Left colon (tissue), 2 donors: ENCODE results near the gene NEURL1. TPM values are rescaled to one million over a fixed set of nuclear protein-coding genes. Genes with fewer than 3 reads are reported as not detected.
A peak's percentile ranks its signal among the peaks of the same experiment; 100 is the strongest.

Experiments
- ATAC-seq: fragments of 200-7000 bp; cut with Tn5 transposase; one replicate; pipeline ENCODE4 v1.9.1; 2020; ENCODE audit warnings: mild to moderate bottlenecking, moderate library complexity
- DNase-seq, 2 donors: peaks; one replicate each; pipeline ENCODE4 v3.0.0-alpha.2; 2020
- intact Hi-C, 2 donors: fragments of 100-400 bp; cut with DNase I in 1 of 2; cut with micrococcal nuclease in 1 of 2; formaldehyde crosslinking; loops; one replicate each; pipeline versions ENCODE4 v1.11.2 to v1.14.0; 2022; cut with DNase I, micrococcal nuclease
- total RNA-seq, 2 donors: library from RNA; stranded (reverse); fragmentation: NEBNext Ultra II Directional; extraction: Animal tissue kit (Norgen Biotek cat#: 25700); gene quantifications; one replicate each; pipeline ENCODE4 v1.2.1, GENCODE V29; 2021
- donor health status: DM: no; HTN: no; CAD: no.
- donor health status: DM: yes; HTN: yes; CAD: no.

The NEURL1 gene
- total RNA-seq, 2 donors from 2014 or later = 47.5 to 49.2 TPM

DNA sequence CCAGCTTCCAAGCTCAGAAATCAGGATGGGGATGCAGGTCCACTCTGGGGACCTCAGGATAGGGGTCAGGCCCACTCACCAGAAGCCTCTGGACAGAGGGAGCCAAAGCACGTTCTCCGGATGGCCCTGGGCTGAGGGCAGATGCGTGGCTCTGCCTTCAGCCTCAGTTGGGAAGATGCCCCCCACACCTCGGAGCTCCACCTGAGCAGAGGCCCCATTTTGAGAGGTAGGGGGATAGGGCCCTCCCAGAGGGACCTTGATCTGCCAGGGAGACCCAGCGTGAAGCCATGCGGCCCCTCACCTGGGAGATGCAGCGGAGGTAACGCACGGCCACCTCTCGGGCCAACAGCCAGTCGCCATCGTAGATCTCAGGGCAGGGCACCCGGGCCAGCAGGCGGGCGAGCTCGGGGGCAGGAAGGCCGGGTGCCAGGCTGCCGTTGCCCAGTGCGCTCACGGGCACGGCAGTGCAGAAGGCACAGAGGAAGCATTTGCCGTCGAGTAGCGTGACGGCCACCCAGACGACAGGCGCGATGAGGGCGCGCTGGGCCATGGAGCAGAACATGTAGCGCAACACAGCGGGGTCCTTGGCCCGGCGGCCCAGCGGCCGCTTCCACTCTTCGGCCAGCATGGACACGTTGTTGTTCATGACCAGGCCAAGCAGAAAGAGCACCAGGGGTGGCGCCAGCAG is 35.5 kb upstream of the NEURL1 start:
- DNase-seq (no peak), ATAC-seq (no peak)
- intact Hi-C loops = no loop called here

DNA sequence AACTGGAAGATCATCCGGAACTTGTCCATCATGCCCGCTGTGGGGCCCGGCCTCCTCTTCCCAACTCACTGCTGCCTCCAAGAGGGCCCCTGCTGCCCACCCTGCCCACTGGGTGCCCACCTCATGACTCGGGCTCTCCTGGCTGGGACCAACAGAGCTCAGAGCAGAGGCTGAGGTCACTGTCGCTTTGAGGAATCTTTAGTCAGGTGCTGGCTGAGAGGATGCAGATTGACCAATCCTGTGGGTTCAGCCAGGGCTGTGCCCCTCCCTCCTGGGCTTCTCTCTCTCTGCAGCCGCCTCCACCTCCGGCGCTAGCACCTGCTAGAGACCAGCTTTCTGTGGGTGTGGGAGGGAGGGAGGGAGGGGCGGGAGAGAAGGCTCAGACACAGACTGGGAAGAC is 34.8 kb upstream of the NEURL1 start, which contains the start of gene CALHM1:
Gene CALHM1, minus strand, starts transcription at position 181 of the 400 bp plus-strand sequence. Its CDS starts 149 bp downstream, at position 32.
- intact Hi-C loops = no loop called here
- ATAC-seq = peak; percentile 58
- DNase-seq = no peak

DNA sequence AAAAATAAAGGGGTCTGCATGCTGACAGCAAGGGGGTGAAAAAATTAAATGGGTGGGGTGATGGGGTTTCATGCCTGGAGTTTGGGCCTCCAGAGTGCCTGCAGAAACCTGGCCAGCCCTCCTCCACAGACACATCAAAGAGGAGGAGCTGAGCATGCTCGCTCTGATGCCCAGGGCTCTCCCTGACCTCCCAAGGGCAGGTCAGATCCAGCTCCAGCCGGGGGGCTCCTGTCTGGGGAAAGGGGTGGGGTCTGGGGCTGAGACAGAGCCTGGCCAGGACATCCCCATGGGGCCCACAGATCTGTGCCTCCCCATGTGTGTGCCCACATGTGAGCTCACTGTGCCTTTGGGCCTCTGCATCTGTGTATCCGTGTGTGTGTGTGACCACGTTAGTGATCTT is 33.9 kb upstream of the NEURL1 start:
- DNase-seq = no peak
- intact Hi-C loops = no loop called here
- no peak for ATAC-seq

DNA sequence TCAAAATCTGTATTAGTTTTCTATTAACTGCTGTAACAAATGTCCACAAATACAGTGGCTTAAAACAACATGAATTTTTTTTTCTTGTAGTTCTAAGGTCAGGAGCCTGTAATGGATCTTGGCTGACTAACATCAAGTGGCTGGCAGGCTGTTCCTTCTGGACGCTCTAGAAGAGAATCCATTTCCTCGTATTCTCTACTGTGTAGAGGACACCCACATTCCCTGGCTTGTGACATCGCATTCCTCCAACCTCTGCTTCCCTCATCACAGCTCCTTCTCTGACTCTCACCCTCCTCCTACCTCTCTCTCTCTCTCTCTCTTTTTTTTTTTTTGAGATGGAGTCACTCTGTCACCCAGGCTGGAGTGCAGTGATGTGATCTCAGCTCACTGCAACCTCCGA is 30.0 kb upstream of the NEURL1 start:
- intact Hi-C loops = no loop called here

DNA sequence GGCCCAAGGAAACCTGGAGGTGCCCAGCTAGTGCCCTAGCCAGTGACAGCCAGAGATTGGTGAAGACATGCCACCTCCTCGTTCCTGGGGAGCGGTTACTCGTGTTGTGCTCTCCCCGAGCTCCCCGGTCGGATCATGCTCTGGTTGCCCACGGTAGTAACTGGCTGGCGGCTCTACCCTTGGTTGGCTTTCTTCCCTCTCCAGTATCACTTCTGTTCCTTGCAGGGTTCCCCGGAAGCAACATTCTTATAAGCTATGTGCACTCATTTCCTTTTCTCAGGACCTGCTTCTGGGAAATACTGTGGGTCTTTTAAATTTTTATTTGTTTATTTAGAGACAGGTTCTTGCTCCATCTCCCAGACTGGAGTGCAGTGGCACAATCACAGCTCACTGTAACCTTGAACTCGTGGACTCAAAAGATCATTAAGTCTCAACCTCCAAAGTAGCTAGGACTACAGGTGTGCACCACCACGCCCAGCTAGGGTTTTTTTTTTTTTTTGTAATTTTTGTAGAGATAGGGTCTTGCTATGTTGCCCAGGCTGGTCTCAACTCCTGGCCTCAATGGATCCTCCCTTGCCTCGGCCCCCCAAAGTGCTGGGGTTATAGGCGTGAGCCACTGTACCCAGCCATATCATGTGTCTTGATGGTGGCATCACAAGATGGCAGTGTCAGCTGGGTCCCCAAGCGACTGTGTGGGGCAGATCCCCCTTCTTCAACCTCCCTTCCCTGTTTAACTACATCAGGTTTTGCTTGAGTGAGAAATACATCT is 27.9 kb upstream of the NEURL1 start:
- intact Hi-C loops = no loop called here
- ATAC-seq (no peak), DNase-seq (no peak)

More for the DNA sequence above, 30.0 kb upstream of the NEURL1 start:
- ATAC-seq = no peak
- no peak for DNase-seq

DNA sequence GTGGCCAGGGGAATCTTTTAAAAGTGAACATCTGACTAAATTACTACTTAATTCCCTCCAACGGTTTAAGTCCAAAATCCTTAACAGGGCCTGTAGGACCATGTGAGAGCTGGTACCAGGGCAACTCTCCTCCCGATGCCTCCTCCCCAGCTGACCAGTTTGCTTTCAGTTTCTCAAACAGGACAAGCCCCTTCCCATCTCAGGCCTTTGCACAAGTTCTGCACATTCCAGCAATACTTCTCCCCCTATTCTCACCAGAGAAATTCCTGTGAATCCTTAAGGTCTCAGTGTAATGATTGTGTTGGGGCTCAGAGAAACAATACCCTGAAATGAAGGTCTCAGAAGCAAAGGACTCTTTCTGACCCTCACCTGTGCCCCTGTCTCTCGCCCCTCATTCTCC is 26.8 kb upstream of the NEURL1 start:
- DNase-seq (no peak), ATAC-seq (no peak)
- intact Hi-C loops = no loop called here

DNA sequence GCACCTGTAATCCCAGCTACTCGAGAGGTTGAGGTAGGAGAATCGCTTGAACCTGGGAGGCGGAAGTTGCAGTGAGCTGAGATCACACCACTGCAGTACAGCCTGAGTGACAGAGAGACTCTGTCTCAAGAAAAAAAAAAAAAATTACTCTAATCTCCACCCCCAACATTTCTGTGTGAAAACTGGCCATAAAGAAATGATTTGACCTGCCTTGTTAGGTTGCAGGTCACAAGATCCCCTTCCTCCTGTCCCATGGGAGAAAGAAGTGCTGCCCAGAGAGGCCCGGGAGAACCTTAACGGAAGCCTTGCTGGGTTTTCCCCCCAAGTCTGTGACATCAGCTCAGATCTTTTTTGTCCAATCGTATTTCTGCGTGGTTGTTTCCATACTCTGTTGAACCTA is 26.1 kb upstream of the NEURL1 start:
- intact Hi-C loops = no loop called here
- ATAC-seq (no peak), DNase-seq (no peak)

DNA sequence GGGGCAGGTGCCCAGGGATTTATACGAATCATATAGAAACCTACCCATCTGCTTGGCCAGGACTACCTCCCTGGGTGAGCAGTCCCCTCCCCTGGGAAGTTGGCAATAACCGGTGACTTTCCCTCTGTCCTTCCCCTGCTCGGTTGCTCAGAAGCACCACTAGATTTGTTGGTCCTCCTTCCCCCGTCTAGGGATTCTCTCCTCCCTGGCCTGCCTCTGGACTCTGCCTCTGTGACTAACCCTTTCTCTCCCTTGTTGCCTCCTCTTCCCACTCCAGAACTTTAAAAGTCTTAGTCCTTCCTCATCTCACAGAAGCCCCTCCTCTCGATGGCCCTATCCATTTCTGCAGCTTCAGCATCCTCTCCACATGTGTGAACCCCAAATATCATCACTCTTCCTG is 24.3 kb upstream of the NEURL1 start:
- ATAC-seq = no peak
- DNase-seq = no peak
- intact Hi-C loops = no loop called here

DNA sequence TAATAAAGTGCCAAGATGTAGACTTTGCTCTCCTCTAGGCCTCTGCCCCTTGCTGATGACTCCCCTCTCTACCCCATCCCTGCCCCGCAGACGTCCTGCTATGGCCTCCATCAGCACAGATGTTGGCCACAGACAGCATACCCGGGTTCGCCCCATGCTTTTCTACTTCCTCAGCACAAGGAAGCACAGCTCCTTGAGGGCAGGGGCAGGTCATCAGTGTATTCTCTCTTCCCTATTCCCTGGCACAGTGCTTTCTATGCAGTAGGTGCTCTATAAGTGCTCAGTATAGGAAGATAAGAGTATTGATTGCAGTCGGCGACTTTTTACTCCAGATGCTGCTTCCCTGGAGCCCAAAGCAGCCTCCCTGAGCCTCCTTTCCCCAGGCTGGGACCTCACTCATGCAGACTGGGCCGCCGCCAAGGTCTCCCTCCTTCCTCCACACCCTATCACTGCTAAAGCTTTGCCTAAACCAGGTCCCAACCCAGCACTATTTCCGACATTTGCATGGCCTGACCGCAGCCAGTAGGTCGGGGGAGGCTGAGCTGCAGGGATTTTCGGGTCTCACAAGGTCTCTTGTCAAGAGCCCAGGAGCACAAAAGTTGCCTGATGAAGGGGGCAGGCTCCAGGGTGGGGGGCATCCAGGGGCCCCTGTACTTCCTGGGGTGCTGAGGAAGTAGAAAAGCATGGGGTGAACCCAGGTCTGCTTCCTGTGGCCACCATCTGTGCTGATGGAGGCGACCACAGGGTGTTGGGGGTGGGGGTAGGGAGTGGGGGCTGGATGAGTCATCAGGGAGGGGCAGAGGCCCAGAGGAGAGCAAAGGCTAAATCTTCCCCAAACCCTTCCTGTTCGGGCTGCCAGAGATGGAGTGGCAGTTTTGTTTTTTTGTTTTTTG is 22.5 kb upstream of the NEURL1 start:
- ATAC-seq (peak; percentile 67), DNase-seq (peak; percentile 57 to 64)
- intact Hi-C loops = no loop called here

DNA sequence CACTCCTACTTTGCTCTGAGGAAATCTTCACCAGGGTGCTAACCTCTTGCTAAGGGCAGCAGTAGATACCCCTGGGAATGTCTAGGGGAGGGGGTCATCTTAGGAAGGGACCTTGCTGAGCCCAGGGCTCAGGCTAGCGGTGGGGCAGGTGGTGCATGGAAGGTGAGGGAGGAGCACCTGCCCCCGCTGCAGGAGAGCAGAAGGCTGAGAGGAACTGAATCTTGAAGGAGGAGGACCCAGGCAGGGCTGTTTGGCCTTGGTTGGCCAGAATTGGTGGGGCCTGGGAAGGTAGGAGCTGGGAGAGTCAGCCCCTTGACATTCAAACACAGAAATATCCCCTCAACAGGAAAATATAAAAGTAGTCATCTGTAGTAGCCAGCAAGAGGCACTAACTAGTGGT is 21.5 kb upstream of the NEURL1 start:
- intact Hi-C loops = no loop called here
- DNase-seq (no peak), ATAC-seq (no peak)

DNA sequence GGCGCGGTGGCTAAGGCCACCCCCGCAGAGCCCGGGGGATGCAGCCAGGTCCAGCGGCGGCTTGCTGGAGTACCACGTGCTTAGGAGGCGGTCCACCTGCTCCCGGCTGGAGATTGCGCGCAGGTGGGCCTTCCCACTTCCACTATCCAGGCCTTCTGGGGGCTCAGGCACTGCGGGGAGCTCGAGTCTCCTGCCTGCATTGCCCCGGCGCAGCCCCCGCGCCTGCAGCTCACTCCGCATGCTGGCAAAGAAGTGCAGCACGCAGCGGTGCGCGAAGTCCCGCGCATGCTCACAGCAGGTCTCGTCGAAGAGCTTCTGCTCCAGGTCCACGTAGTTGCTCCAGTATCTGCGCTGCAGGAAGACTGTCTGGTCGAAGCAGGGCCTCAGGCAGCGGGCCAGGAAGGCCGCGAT is 20.2 kb upstream of the NEURL1 start:
- DNase-seq (no peak), ATAC-seq (no peak)
- intact Hi-C loops = no loop called here

DNA sequence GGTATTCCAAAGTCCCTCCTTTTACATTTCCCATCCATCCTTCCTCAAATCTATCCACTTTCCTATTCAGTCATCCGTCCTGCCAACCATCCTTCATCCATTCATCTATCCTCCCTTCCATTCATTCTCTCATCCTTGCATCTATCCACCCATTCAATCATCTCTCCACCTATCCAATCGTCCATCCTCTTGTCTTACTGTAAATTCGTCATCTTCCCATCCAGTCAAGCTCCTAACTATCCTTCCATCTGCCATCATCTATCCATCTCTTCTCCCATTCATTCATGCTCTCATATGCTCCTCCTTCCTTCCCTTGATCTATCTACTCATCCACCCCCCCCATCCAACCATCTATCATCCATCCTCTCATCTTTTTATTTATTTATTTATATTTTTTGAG is 19.4 kb upstream of the NEURL1 start:
- intact Hi-C loops = no loop called here
- no peak for ATAC-seq
- DNase-seq = no peak

DNA sequence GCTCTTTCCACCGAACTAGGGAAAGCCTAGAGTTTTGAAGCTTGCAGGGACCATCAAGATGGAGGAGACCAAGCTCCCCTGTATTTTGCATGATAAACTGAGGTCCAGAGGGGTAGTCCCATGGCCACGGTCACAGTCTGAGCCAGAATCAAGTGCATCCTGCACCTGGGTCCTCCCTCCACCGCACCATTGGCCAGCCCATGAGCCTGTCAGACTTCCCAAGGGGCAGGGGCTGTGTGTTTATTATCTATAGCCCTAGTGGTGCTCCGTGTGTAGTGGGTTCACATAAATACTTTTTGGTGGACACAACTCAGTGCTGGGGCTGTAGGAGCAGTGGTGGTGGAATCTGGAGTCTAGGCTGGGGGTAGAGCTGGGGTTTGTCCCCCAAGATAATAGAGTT is 18.1 kb upstream of the NEURL1 start:
- DNase-seq = no peak
- intact Hi-C loops = no loop called here
- no peak for ATAC-seq

DNA sequence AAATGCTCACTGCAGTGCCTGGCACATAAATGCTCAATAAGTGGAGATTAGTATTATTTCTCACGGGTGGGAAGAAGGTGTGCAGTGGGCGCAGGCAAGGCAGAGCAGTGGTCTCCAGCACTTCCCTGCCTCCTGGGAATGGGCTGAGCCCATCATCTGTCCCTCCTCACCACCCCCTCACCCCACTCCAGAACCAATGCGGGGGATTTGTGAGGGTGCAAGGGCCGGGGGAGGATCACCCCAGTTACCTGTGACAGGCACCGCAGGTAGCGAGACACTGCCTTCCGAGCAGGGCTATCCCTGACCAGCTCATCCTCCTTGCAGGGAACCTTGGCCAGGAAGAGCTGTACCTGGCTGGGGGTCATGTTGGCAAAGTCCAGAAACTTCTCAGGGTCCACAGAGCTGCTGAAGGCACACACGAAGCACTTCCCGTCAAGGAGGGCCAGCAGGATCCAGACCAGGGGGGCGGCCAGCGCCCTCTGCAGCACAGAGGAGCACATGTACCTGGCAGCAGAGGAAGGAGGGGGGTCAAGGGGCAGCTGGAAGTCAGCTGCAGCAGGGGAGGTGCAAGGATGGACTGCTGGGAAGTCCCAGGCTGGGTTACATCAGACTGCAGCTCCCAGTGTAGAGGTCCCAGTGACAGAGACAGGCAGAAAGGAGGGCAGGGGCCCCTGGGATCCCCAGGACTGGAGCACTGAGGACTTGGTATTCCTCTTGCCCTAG is 17.3 kb upstream of the NEURL1 start:
- intact Hi-C loops = no loop called here
- peak; percentile 27 for ATAC-seq
- DNase-seq = no peak

DNA sequence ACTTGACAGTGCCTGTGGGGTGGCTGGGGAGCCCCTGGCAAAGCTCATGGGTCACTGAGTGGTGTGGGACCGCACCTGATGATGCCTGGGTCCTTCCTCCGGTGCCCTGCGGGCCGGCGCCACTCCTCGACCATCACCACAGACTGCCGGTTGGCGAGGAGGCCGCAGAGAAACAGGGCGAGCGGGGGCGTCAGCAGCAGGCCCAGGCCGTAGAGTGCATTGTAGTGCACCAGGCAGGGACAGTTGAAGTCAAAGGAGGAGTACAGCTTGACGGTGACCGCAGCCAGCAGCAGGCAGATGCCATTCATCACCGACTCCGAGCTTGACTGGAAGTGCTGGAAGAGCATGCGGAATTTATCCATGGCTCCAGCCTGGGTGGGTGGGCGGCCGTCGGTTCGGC is 14.8 kb upstream of the NEURL1 start:
- DNase-seq (no peak), ATAC-seq (no peak)
- intact Hi-C loops = no loop called here

DNA sequence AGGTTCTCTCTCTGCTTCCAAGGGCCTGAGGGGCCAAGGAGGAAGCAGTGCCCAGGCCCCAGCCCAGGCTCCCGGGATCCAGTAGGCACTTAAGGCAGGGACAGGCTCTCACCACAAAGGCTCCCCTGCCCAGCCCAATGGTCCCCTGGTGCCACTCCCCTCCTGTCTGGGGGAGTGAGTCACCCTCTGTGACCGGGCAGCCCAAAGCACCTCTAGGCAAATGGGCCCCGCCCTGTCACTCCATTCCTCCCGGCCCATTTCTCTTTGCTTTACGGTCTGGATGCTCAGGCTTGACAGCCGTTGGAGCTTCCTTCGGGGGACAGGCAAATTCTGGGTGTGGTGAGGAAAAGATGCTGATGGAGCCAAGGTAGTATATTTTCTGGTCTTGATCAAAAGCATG is 14.4 kb upstream of the NEURL1 start, which contains the start of gene CALHM3:
Gene CALHM3, minus strand, starts transcription at position 106 of the 400 bp plus-strand sequence. CDS start 208 bp downstream, outside the sequence.
- intact Hi-C loops = no loop called here
- no peak for DNase-seq
- ATAC-seq = peak; percentile 68

DNA sequence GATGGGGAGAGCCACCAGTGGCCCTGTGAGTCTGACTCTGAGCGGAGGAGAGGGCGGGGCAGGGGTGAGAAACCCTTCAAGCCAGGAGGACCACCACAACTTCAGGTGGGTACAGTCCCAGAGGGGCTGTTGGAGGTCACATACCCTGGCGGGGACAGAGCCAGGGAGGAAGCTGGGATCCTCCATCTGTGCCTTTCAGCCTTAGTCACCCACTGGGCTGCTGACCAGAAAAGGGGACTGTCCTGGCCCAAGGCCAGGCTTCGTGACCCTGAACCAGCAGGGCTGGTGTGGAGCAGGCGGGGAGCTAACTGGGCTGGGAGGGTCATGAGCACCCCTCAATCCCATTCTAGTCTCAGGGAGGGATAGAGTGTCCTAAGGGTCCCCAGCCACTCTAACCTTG is 13.0 kb upstream of the NEURL1 start:
- no peak for DNase-seq
- no peak for ATAC-seq
- intact Hi-C loops = loop anchor here in 1 of 2 donors (5.0 kb wide), 1 partner anchor 63 kb away; no protein-coding TSS in a partner anchor

DNA sequence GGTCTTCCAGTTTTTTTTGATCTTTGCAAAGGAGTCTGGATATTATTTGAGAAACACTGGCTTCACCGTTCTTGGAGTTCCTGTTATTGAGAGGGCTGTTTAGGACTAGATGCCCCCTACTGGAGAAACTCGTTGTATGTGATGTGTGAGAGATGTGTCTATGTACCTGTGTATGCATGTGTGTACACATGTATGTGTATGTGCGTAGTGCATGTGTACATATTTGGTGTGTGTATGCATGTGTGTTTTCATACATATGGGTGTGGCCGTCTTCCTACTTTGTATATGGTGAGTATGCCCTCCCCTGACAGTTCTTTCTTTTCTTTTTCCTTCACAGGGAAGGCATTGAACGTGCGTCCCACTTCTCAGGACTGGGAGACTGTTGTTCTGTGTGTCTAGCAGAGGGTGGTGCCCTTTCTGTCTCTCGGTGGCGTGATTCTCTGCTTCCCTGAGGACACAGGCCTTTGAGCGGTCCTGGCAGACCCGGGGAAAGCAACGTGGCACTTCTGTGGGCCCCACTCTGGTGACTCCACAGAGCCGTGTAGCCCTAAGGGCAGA is 11.5 kb upstream of the NEURL1 start:
- intact Hi-C loops = loop anchor here in 1 of 2 donors (5.0 kb wide), 1 partner anchor 65 kb away; no protein-coding TSS in a partner anchor
- ATAC-seq (peak; percentile 58), DNase-seq (no peak)
